ENCODE data around the gene MAP4K3.

The MAP4K3 gene

GRCh38 chr2:39464864-39465263 is 27.8 kb upstream of the MAP4K3 start:
- Histone ChIP-seq H3K9ac (ENCODE audit: insufficient read length, low read depth) (no peak overlapping the region), H3K9me3 (ENCODE audit: insufficient read depth, low read length) (no peaks in the 10 kb centered on the region), H3K4me1 (ENCODE audit: insufficient read depth, insufficient read length) (no peaks in the 10 kb centered on the region), H3K36me3 (ENCODE audit: insufficient read depth, insufficient read length, low read length) (no peaks in the 10 kb centered on the region), H3K4me3 (ENCODE audit: insufficient read length, low read depth) (no peak overlapping the region), H3K27me3 (ENCODE audit: insufficient read depth, insufficient read length) (no peaks in the 10 kb centered on the region)
- DNase-seq (ENCODE audit: low read depth, low spot score), result no peak
- no peak for TF ChIP-seq YY1 (IDR thresholded peaks at IDR 0.05; ENCODE audit: insufficient read depth, insufficient read length)
- no peak for TF ChIP-seq ZNF274 (IDR thresholded peaks at IDR 0.05; ENCODE audit: low read depth, low read length)
- TF ChIP-seq SUZ12 (IDR thresholded peaks at IDR 0.05; ENCODE audit: extremely low read depth, insufficient read depth, insufficient read length), result no peak

GRCh38 chr2:39455826-39456225 is 18.7 kb upstream of the MAP4K3 start:
- TF ChIP-seq ZNF274 (IDR thresholded peaks at IDR 0.05; ENCODE audit: low read depth, low read length), result no peak
- TF ChIP-seq YY1 (IDR thresholded peaks at IDR 0.05; ENCODE audit: insufficient read depth, insufficient read length), result no peak
- TF ChIP-seq SUZ12 (IDR thresholded peaks at IDR 0.05; ENCODE audit: extremely low read depth, insufficient read depth, insufficient read length), result no peak
- DNase-seq (ENCODE audit: low read depth, low spot score), result no peak

GRCh38 chr2:39452396-39452795 is 15.3 kb upstream of the MAP4K3 start:
- H3K4me1 ChIP-seq (ENCODE audit: insufficient read depth, insufficient read length), result no peaks in the 10 kb centered on the region
- H3K9me3 ChIP-seq (ENCODE audit: insufficient read depth, low read length), result no peaks in the 10 kb centered on the region
- H3K4me3 ChIP-seq (ENCODE audit: insufficient read length, low read depth), result no peak overlapping the region
- no peaks in the 10 kb centered on the region for H3K36me3 ChIP-seq (ENCODE audit: insufficient read depth, insufficient read length, low read length)
- no peak for DNase-seq (ENCODE audit: low read depth, low spot score)
- no peak for TF ChIP-seq YY1 (IDR thresholded peaks at IDR 0.05; ENCODE audit: insufficient read depth, insufficient read length)
- no peak for TF ChIP-seq SUZ12 (IDR thresholded peaks at IDR 0.05; ENCODE audit: extremely low read depth, insufficient read depth, insufficient read length)
- TF ChIP-seq ZNF274 (IDR thresholded peaks at IDR 0.05; ENCODE audit: low read depth, low read length), result no peak
- no peak overlapping the region for H3K9ac ChIP-seq (ENCODE audit: insufficient read length, low read depth)
- H3K27me3 ChIP-seq (ENCODE audit: insufficient read depth, insufficient read length), result no peaks in the 10 kb centered on the region

More at GRCh38 chr2:39455826-39456225, 18.7 kb upstream of the MAP4K3 start:
- Histone ChIP-seq H3K27me3 (ENCODE audit: insufficient read depth, insufficient read length) (no peaks in the 10 kb centered on the region), H3K9me3 (ENCODE audit: insufficient read depth, low read length) (no peaks in the 10 kb centered on the region), H3K36me3 (ENCODE audit: insufficient read depth, insufficient read length, low read length) (no peaks in the 10 kb centered on the region), H3K4me1 (ENCODE audit: insufficient read depth, insufficient read length) (no peaks in the 10 kb centered on the region), H3K9ac (ENCODE audit: insufficient read length, low read depth) (no peak overlapping the region), H3K4me3 (ENCODE audit: insufficient read length, low read depth) (no peak overlapping the region)

GRCh38 chr2:39451954-39452353 is 14.9 kb upstream of the MAP4K3 start:
- H3K27me3 ChIP-seq (ENCODE audit: insufficient read depth, insufficient read length), result no peaks in the 10 kb centered on the region
- H3K4me1 ChIP-seq (ENCODE audit: insufficient read depth, insufficient read length), result no peaks in the 10 kb centered on the region
- no peaks in the 10 kb centered on the region for H3K9me3 ChIP-seq (ENCODE audit: insufficient read depth, low read length)
- no peak for TF ChIP-seq YY1 (IDR thresholded peaks at IDR 0.05; ENCODE audit: insufficient read depth, insufficient read length)
- no peak for TF ChIP-seq ZNF274 (IDR thresholded peaks at IDR 0.05; ENCODE audit: low read depth, low read length)
- no peak for TF ChIP-seq SUZ12 (IDR thresholded peaks at IDR 0.05; ENCODE audit: extremely low read depth, insufficient read depth, insufficient read length)
- H3K9ac ChIP-seq (ENCODE audit: insufficient read length, low read depth), result no peak overlapping the region
- DNase-seq (ENCODE audit: low read depth, low spot score), result no peak
- H3K36me3 ChIP-seq (ENCODE audit: insufficient read depth, insufficient read length, low read length), result no peaks in the 10 kb centered on the region
- no peak overlapping the region for H3K4me3 ChIP-seq (ENCODE audit: insufficient read length, low read depth)

- TF ChIP-seq SUZ12 (IDR thresholded peaks at IDR 0.05; ENCODE audit: extremely low read depth, insufficient read depth, insufficient read length) (no peak), YY1 (IDR thresholded peaks at IDR 0.05; ENCODE audit: insufficient read depth, insufficient read length) (no peak), ZNF274 (IDR thresholded peaks at IDR 0.05; ENCODE audit: low read depth, low read length) (no peak)
- H3K27me3 ChIP-seq (ENCODE audit: insufficient read depth, insufficient read length), result no peaks in the 10 kb centered on the region
- no peak overlapping the region for H3K9ac ChIP-seq (ENCODE audit: insufficient read length, low read depth)
- DNase-seq (ENCODE audit: low read depth, low spot score), result no peak
- H3K36me3 ChIP-seq (ENCODE audit: insufficient read depth, insufficient read length, low read length), result no peaks in the 10 kb centered on the region
- 0 out of 2 replicates have a peak, but pooled peaks cover under 1% of the 10 kb centered on the region for H3K9me3 ChIP-seq (ENCODE audit: insufficient read depth, low read length)
- H3K4me1 ChIP-seq (ENCODE audit: insufficient read depth, insufficient read length), result no peaks in the 10 kb centered on the region
- H3K4me3 ChIP-seq (ENCODE audit: insufficient read length, low read depth), result no peak overlapping the region
Observed at GRCh38 chr2:39448169-39448502, 11.1 kb upstream of the MAP4K3 start.

GRCh38 chr2:39447266-39448168 is 10.4 kb upstream of the MAP4K3 start:
- no peak for TF ChIP-seq YY1 (IDR thresholded peaks at IDR 0.05; ENCODE audit: insufficient read depth, insufficient read length)
- TF ChIP-seq ZNF274 (IDR thresholded peaks at IDR 0.05; ENCODE audit: low read depth, low read length), result no peak
- no peak for TF ChIP-seq SUZ12 (IDR thresholded peaks at IDR 0.05; ENCODE audit: extremely low read depth, insufficient read depth, insufficient read length)
- peaks cover 6% of the 10 kb centered on the region; the same call in 1 of the 2 replicates for H3K9me3 ChIP-seq (ENCODE audit: insufficient read depth, low read length)
- no peaks in the 10 kb centered on the region for H3K4me1 ChIP-seq (ENCODE audit: insufficient read depth, insufficient read length)
- no peak overlapping the region for H3K4me3 ChIP-seq (ENCODE audit: insufficient read length, low read depth)
- no peak for DNase-seq (ENCODE audit: low read depth, low spot score)
- H3K36me3 ChIP-seq (ENCODE audit: insufficient read depth, insufficient read length, low read length), result no peaks in the 10 kb centered on the region
- no peak overlapping the region for H3K9ac ChIP-seq (ENCODE audit: insufficient read length, low read depth)
- no peaks in the 10 kb centered on the region for H3K27me3 ChIP-seq (ENCODE audit: insufficient read depth, insufficient read length)

- no peak for DNase-seq (ENCODE audit: low read depth, low spot score)
- Histone ChIP-seq H3K36me3 (ENCODE audit: insufficient read depth, insufficient read length, low read length) (no peaks in the 10 kb centered on the region), H3K4me1 (ENCODE audit: insufficient read depth, insufficient read length) (no peaks in the 10 kb centered on the region), H3K9me3 (ENCODE audit: insufficient read depth, low read length) (peaks cover 6% of the 10 kb centered on the region; the same call in 1 of the 2 replicates), H3K9ac (ENCODE audit: insufficient read length, low read depth) (no peak overlapping the region), H3K4me3 (ENCODE audit: insufficient read length, low read depth) (no peak overlapping the region), H3K27me3 (ENCODE audit: insufficient read depth, insufficient read length) (no peaks in the 10 kb centered on the region)
- TF ChIP-seq YY1 (IDR thresholded peaks at IDR 0.05; ENCODE audit: insufficient read depth, insufficient read length), result no peak
Observed at GRCh38 chr2:39445934-39446333, 8.8 kb upstream of the MAP4K3 start.

All from NT2/D1 (cell line).